OCI-LY7 (cell line): ENCODE results near the gene ELMO2. TPM values are rescaled to one million over a fixed set of nuclear protein-coding genes. Genes with fewer than 3 reads are reported as not detected.

Experiments used
- BruUV-seq: library from RNA; stranded (reverse); fragments of 400-500 nt; replicated peaks from 2 replicates; lab custom pipeline; 2021; lab: Mats Ljungman, UMichigan
- CTCF ChIA-PET: fragments of 300-600 bp; sonication (Branson Sonifier 250); formaldehyde crosslinking; loops from one replicate; lab custom pipeline; 2022; ENCODE audit warnings: antibody characterized with exemption; ENCODE audit not compliant: unreplicated experiment; lab: Charles Lee
- POLR2A ChIA-PET: fragments of 300-600 bp; sonication (Branson Sonifier 250); formaldehyde crosslinking; loops from one replicate; lab custom pipeline; 2022; ENCODE audit warnings: antibody characterized with exemption; lab: Charles Lee
- DNase-seq: peaks from one replicate; pipeline ENCODE4 v3.0.0-alpha.2; 2015; ENCODE audit warnings: low spot score
- H2AFZ ChIP-seq: fragments of 200-600 bp; sonication (generic), shearing (Covaris generic); 2 replicates; pipeline ENCODE4 v1.6.1; 2014; ENCODE audit warnings: mild to moderate bottlenecking, antibody characterized with exemption, low read length, moderate library complexity
- H3K27ac ChIP-seq: fragments of 200-600 bp; sonication (generic); 2 replicates; pipeline ENCODE4 v1.5.1; 2014; ENCODE audit warnings: mixed run types, low read depth, mild to moderate bottlenecking, moderate library complexity, low read length, inconsistent platforms; ENCODE audit not compliant: poor library complexity, severe bottlenecking
- H3K36me3 ChIP-seq: fragments of 200-600 bp; sonication (generic); 2 replicates; pipeline ENCODE4 v1.6.1; 2014; ENCODE audit warnings: mild to moderate bottlenecking, antibody characterized with exemption, low read length, moderate library complexity, mixed read lengths; ENCODE audit not compliant: insufficient read depth
- H3K4me1 ChIP-seq: fragments of 200-600 bp; sonication (generic); 2 replicates; pipeline ENCODE4 v1.5.1; 2014; ENCODE audit warnings: mild to moderate bottlenecking, low read length; ENCODE audit not compliant: insufficient read depth, poor library complexity, severe bottlenecking
- H3K4me2 ChIP-seq: fragments of 200-600 bp; sonication (generic); 2 replicates; pipeline ENCODE4 v1.6.1; 2014; ENCODE audit warnings: mild to moderate bottlenecking, low read length
- H3K4me3 ChIP-seq: fragments of 200-600 bp; sonication (generic); 2 replicates; pipeline ENCODE4 v1.5.1; 2014; ENCODE audit warnings: mild to moderate bottlenecking, low read depth, low read length; ENCODE audit not compliant: poor library complexity, severe bottlenecking
- H3K79me2 ChIP-seq: fragments of 200-600 bp; sonication (generic); 2 replicates; pipeline ENCODE4 v1.6.1; 2016; ENCODE audit warnings: low read depth, mild to moderate bottlenecking, low read length, moderate library complexity, mixed read lengths; ENCODE audit not compliant: insufficient read depth
- H3K9me2 ChIP-seq: fragments of 200-600 bp; sonication (generic); 2 replicates; pipeline ENCODE4 v1.6.1; 2016; ENCODE audit warnings: mild to moderate bottlenecking, low read length, mixed read lengths; ENCODE audit not compliant: insufficient read depth
- H3K9me3 ChIP-seq: fragments of 200-600 bp; sonication (generic); 2 replicates; pipeline ENCODE4 v1.6.1; 2014; ENCODE audit warnings: mild to moderate bottlenecking, mixed run types, low read length, mixed read lengths
- H4K20me1 ChIP-seq: fragments of 200-600 bp; sonication (generic); 2 replicates; pipeline ENCODE4 v1.6.1; 2014; ENCODE audit warnings: mild to moderate bottlenecking, antibody characterized with exemption, low read length, moderate library complexity, mixed read lengths; ENCODE audit not compliant: insufficient read depth
- EZH2phosphoT487 ChIP-seq: fragments of 200-600 bp; sonication (generic); IDR thresholded peaks from 2 replicates; pipeline ENCODE4 v1.6.1; 2018; ENCODE audit warnings: low read depth, borderline replicate concordance, mild to moderate bottlenecking, mixed run types, antibody characterized with exemption, low read length, moderate library complexity, mixed read lengths
- intact Hi-C: fragments of 100-400 bp; cut with micrococcal nuclease; formaldehyde crosslinking; loops from one replicate; pipeline ENCODE4 v1.10.0; 2022; ENCODE audit not compliant: unreplicated experiment
- total RNA-seq, 2 experiments: library from RNA; depleted of rRNA in 1 of 2; stranded (reverse); fragments of >200 nt in 1 of 2; shearing (Covaris generic) in 1 of 2; gene quantifications; 2 replicates each; pipeline ENCODE4 v1.2.3, GENCODE V29; 2014 to 2022
- TF ChIP-seq, protein P1 (sequence below): fragments of 200-600 bp; sonication (generic); conservative IDR thresholded peaks from 2 replicates; pipeline ENCODE4 v1.5.1; 2014; ENCODE audit warnings: mild to moderate bottlenecking, antibody characterized with exemption, low read length, moderate library complexity, mixed read lengths

ELMO2 gene
- total RNA-seq, 2 experiments from 2014 or later = 16.0 to 36.4 TPM

GRCh38 chr20:46323557-46323956 is 82.9 kb downstream of the ELMO2 start:
- Histone ChIP-seq H3K79me2 (no peaks in the 10 kb centered on the region), H3K36me3 (no peaks in the 10 kb centered on the region), H4K20me1 (no peaks in the 10 kb centered on the region), H3K4me2 (no peak overlapping the region), H3K4me3 (no peak overlapping the region), H3K9me2 (no peaks in the 10 kb centered on the region), H2AFZ (no peak overlapping the region), H3K4me1 (no peaks in the 10 kb centered on the region), H3K9me3 (no peaks in the 10 kb centered on the region), H3K27ac (no peak overlapping the region)
- DNase-seq = no peak
- ChIA-PET POLR2A (no interaction called here), CTCF (no interaction called here)
- TF ChIP-seq, protein P1, sequence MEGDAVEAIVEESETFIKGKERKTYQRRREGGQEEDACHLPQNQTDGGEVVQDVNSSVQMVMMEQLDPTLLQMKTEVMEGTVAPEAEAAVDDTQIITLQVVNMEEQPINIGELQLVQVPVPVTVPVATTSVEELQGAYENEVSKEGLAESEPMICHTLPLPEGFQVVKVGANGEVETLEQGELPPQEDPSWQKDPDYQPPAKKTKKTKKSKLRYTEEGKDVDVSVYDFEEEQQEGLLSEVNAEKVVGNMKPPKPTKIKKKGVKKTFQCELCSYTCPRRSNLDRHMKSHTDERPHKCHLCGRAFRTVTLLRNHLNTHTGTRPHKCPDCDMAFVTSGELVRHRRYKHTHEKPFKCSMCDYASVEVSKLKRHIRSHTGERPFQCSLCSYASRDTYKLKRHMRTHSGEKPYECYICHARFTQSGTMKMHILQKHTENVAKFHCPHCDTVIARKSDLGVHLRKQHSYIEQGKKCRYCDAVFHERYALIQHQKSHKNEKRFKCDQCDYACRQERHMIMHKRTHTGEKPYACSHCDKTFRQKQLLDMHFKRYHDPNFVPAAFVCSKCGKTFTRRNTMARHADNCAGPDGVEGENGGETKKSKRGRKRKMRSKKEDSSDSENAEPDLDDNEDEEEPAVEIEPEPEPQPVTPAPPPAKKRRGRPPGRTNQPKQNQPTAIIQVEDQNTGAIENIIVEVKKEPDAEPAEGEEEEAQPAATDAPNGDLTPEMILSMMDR = no peak
- TF ChIP-seq EZH2phosphoT487 = no peak
- BruUV-seq = no TSS peak
- intact Hi-C loops = no loop called here

GRCh38 chr20:46322641-46323040 is 83.8 kb downstream of the ELMO2 start:
- H2AFZ ChIP-seq = no peak overlapping the region
- intact Hi-C loops = no loop called here
- no peaks in the 10 kb centered on the region for H3K9me2 ChIP-seq
- no peaks in the 10 kb centered on the region for H3K36me3 ChIP-seq
- TF ChIP-seq EZH2phosphoT487 = no peak
- TF ChIP-seq, protein P1 = no peak
- DNase-seq = no peak
- ChIA-PET POLR2A (no interaction called here), CTCF (no interaction called here)
- H3K9me3 ChIP-seq = no peaks in the 10 kb centered on the region
- H3K27ac ChIP-seq = no peak overlapping the region
- BruUV-seq = no TSS peak
- H3K79me2 ChIP-seq = no peaks in the 10 kb centered on the region
- H3K4me1 ChIP-seq = no peaks in the 10 kb centered on the region
- H4K20me1 ChIP-seq = no peaks in the 10 kb centered on the region
- H3K4me3 ChIP-seq = no peak overlapping the region
- no peak overlapping the region for H3K4me2 ChIP-seq

GRCh38 chr20:46317685-46318177 is 88.7 kb downstream of the ELMO2 start:
- DNase-seq = no peak
- CTCF ChIA-PET = no interaction called here

More at GRCh38 chr20:46317685-46318177, 88.7 kb downstream of the ELMO2 start:
- Histone ChIP-seq H3K9me2 (no peaks in the 10 kb centered on the region), H3K4me1 (no peaks in the 10 kb centered on the region), H3K4me3 (no peak overlapping the region), H3K4me2 (no peak overlapping the region), H3K27ac (no peak overlapping the region), H3K79me2 (no peaks in the 10 kb centered on the region), H3K9me3 (no peaks in the 10 kb centered on the region), H2AFZ (no peak overlapping the region), H4K20me1 (no peaks in the 10 kb centered on the region), H3K36me3 (no peaks in the 10 kb centered on the region)
- TF ChIP-seq EZH2phosphoT487 = no peak
- TF ChIP-seq, protein P1 = no peak
- intact Hi-C loops = no loop called here
- POLR2A ChIA-PET = no interaction called here
- BruUV-seq = no TSS peak
